B cell (primary cell): ENCODE data around the gene LRP1. TPM values are rescaled to one million over a fixed set of nuclear protein-coding genes. Genes with fewer than 3 reads are reported as not detected.

Experiments used
- ATAC-seq: fragments of 200-7000 bp; cut with Tn5 transposase; one replicate; pipeline ENCODE4 v1.10.0; 2021; ENCODE audit warnings: low read depth, mild to moderate bottlenecking, moderate number of reproducible peaks, moderate library complexity
- CTCF ChIA-PET: fragments of 350-600 bp; sonication (Branson Sonifier 250); formaldehyde crosslinking; loops from one replicate; lab custom pipeline; 2021; ENCODE audit warnings: antibody characterized with exemption, inconsistent platforms; lab: Charles Lee
- POLR2A ChIA-PET: fragments of 350-600 bp; sonication (Branson Sonifier 250); formaldehyde crosslinking; loops from one replicate; lab custom pipeline; 2021; ENCODE audit warnings: antibody characterized with exemption; lab: Charles Lee
- DNase-seq: peaks from one replicate; pipeline ENCODE4 v3.0.0; 2013
- H2AFZ ChIP-seq: 2 replicates; pipeline ENCODE4 v1.6.1; 2012; ENCODE audit warnings: mild to moderate bottlenecking, low read depth, low read length; ENCODE audit not compliant: insufficient read depth, poor library complexity, severe bottlenecking
- H3K27ac ChIP-seq, 2 donors: 1 replicate in 1 of 2; 2 replicates in 1 of 2; pipeline ENCODE4 v1.5.1; 2012 to 2013; ENCODE audit warnings: low read length in 2 of 2, mild to moderate bottlenecking in 2 of 2, moderate library complexity in 1 of 2
- H3K27me3 ChIP-seq, 4 experiments: fragments of 200-600 bp in 1 of 4; sonication (generic) in 1 of 4; replicated peaks in 1 of 4; 1 replicate in 2 of 4; 2 replicates in 2 of 4; pipeline versions ENCODE4 v1.6.1 to v1.7.0; 2013 to 2016; ENCODE audit warnings: low read length in 3 of 4, mild to moderate bottlenecking in 2 of 4, mixed read lengths in 1 of 4, moderate library complexity in 1 of 4; ENCODE audit not compliant: insufficient read depth in 4 of 4, control insufficient read depth in 3 of 4; ENCODE audit errors: control extremely low read depth in 1 of 4
- H3K36me3 ChIP-seq, 2 experiments: replicated peaks in 1 of 2; 1 replicate in 1 of 2; 2 replicates in 1 of 2; pipeline versions ENCODE4 v1.6.1 to v1.7.1; 2013; ENCODE audit warnings: low read length in 1 of 2; ENCODE audit not compliant: insufficient read depth in 2 of 2, control insufficient read depth in 1 of 2; ENCODE audit errors: control extremely low read depth in 1 of 2, extremely low read depth in 1 of 2
- H3K4me1 ChIP-seq, 2 donors: fragments of 200-600 bp in 1 of 2; sonication (generic) in 1 of 2; 1 replicate in 1 of 2; 2 replicates in 1 of 2; pipeline versions ENCODE4 v1.5.1 to v1.6.1; 2013 to 2017; ENCODE audit warnings: low read length in 2 of 2; ENCODE audit not compliant: control insufficient read depth in 2 of 2, insufficient read depth in 2 of 2
- H3K4me2 ChIP-seq: replicated peaks from 2 replicates; pipeline ENCODE3; 2012; ENCODE audit warnings: mild to moderate bottlenecking, low read depth, low read length; ENCODE audit not compliant: poor library complexity, severe bottlenecking
- H3K4me3 ChIP-seq, 5 experiments: fragments of 200-600 bp in 1 of 5; sonication (generic) in 1 of 5; 1 replicate in 3 of 5; 2 replicates in 2 of 5; pipeline versions ENCODE4 v1.5.1 to v1.7.0; 2011 to 2016; ENCODE audit warnings: low read length in 4 of 5, mild to moderate bottlenecking in 4 of 5, low read depth in 2 of 5, control low read depth in 1 of 5, moderate library complexity in 1 of 5; ENCODE audit not compliant: insufficient read depth in 1 of 5; ENCODE audit errors: control extremely low read depth in 1 of 5, extremely low read depth in 1 of 5
- H3K79me2 ChIP-seq: fragments of 200-600 bp; sonication (generic); one replicate; pipeline ENCODE4 v1.6.0; 2016; ENCODE audit warnings: low read length; ENCODE audit not compliant: control insufficient read depth, insufficient read depth
- H3K9ac ChIP-seq: fragments of 200-600 bp; sonication (generic); 2 replicates; pipeline ENCODE4 v1.6.1; 2017; ENCODE audit warnings: mild to moderate bottlenecking, low read length, moderate library complexity
- H3K9me3 ChIP-seq, 3 donors: one replicate each; pipeline versions ENCODE4 v1.6.1 to v1.7.1; 2013; ENCODE audit warnings: low read length in 2 of 3; ENCODE audit not compliant: control insufficient read depth in 2 of 3, insufficient read depth in 1 of 3; ENCODE audit errors: control extremely low read depth in 1 of 3
- H4K20me1 ChIP-seq: 2 replicates; pipeline ENCODE4 v1.6.0; 2012; ENCODE audit warnings: mild to moderate bottlenecking, low read length; ENCODE audit not compliant: insufficient read depth, control insufficient read depth, poor library complexity, severe bottlenecking
- H3K27ac Mint-ChIP-seq: one replicate; pipeline ENCODE4 v1.8.0; 2021; ENCODE audit warnings: mixed read lengths
- H3K27me3 Mint-ChIP-seq: one replicate; pipeline ENCODE4 v1.8.0; 2021; ENCODE audit warnings: mixed read lengths
- H3K4me1 Mint-ChIP-seq: one replicate; pipeline ENCODE4 v1.8.0; 2021; ENCODE audit warnings: mixed read lengths
- H3K4me3 Mint-ChIP-seq: one replicate; pipeline ENCODE4 v1.8.0; 2021; ENCODE audit warnings: mixed read lengths
- H3K9me3 Mint-ChIP-seq: one replicate; pipeline ENCODE4 v1.8.0; 2022; ENCODE audit warnings: mixed read lengths; ENCODE audit not compliant: insufficient read depth
- EZH2 ChIP-seq: IDR thresholded peaks from 2 replicates; pipeline ENCODE4 v1.6.1; 2012; ENCODE audit warnings: borderline replicate concordance, low read depth, mild to moderate bottlenecking, moderate library complexity, low read length; ENCODE audit not compliant: insufficient read depth, poor library complexity, severe bottlenecking
- WGBS: methylation state at CpG from one replicate; pipeline ENCODE4 v1.1.5; 2013; ENCODE audit warnings: missing lambda C conversion rate; ENCODE audit not compliant: insufficient coverage; 5-methylcytosine and 5-hydroxymethylcytosine counted together
- intact Hi-C: fragments of 100-400 bp; cut with micrococcal nuclease; formaldehyde crosslinking; loops from one replicate; pipeline ENCODE4 v1.10.0; 2022
- polyA plus RNA-seq: library from polyadenylated mRNA; depleted of rRNA; stranded (reverse); fragments of >200 nt; gene quantifications from 2 replicates; pipeline ENCODE4 v1.2.3, GENCODE V29; 2012
- total RNA-seq, 2 donors: library from RNA; stranded (reverse); fragments of 120-200 nt in 1 of 2; gene quantifications; 1 replicate in 1 of 2; 2 replicates in 1 of 2; pipeline versions ENCODE4 v1.2.3 to v1.2.4, GENCODE V29; 2013 to 2022
- TF ChIP-seq, protein P1 (sequence below): fragments of 200-600 bp; IDR thresholded peaks from one replicate; pipeline ENCODE4 v1.8.0; 2022; ENCODE audit warnings: antibody characterized with exemption, mild to moderate bottlenecking

Gene LRP1
- total and polyA plus RNA-seq, 2 donors (not counting 1 experiment from before 2014, with no cell fraction given), result 2.0 to 4.1 TPM

DNA sequence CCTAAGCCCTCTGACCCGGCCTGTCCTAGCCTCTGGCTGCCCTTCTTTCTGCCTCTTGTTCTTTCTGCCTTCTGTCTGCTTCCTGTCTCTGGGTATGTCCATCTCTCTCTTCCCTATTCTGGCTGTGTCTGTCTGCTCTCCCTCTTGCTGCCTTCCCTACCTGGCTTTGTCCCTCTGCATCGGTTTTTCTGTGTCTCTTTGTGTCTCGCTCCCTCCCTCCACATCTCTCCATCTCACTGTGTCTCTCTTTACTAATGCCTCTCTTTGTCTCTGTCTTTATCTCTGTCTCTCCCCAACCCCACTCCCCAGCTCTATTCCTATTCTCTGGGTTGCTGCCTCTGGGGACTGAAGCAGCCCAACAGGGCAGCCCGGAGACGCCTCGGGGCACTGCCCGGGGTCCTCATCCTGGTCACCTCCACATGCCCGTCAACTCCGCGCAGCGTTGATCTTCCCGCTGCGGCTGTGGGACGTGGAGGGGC is 111.3 kb downstream of the LRP1 start:
- POLR2A ChIA-PET, result interaction anchor here (0.7 to 11.2 kb wide), 4 partner anchors 10 to 551 kb away, joined by 3 to 110 read pairs (median 54); partner anchors contain the start of genes NXPH4, PTGES3 and SHMT2
- H3K4me1 ChIP-seq, result peaks cover 88 to 96% of the 10 kb centered on the region in 2 donors
- H4K20me1 ChIP-seq, result peaks cover 8% of the 10 kb centered on the region
- no peak for DNase-seq
- peak overlapping the region; percentile 19 to 79 (median 75) for H3K4me3 ChIP-seq
- peak overlapping the region; percentile 95 for H3K4me2 ChIP-seq
- H3K27ac Mint-ChIP-seq, result peak overlapping the region; percentile 92
- H3K79me2 ChIP-seq, result peaks cover 12% of the 10 kb centered on the region
- no peaks in the 10 kb centered on the region for H3K36me3 ChIP-seq
- CTCF ChIA-PET, result interaction anchor here (0.7 to 31.1 kb wide), 9 partner anchors 11 to 221 kb away, joined by 3 to 838 read pairs (median 5); partner anchors contain the start of genes LRP1, NXPH4, SHMT2 and STAT6
- no peak for TF ChIP-seq EZH2
- TF ChIP-seq, protein P1, sequence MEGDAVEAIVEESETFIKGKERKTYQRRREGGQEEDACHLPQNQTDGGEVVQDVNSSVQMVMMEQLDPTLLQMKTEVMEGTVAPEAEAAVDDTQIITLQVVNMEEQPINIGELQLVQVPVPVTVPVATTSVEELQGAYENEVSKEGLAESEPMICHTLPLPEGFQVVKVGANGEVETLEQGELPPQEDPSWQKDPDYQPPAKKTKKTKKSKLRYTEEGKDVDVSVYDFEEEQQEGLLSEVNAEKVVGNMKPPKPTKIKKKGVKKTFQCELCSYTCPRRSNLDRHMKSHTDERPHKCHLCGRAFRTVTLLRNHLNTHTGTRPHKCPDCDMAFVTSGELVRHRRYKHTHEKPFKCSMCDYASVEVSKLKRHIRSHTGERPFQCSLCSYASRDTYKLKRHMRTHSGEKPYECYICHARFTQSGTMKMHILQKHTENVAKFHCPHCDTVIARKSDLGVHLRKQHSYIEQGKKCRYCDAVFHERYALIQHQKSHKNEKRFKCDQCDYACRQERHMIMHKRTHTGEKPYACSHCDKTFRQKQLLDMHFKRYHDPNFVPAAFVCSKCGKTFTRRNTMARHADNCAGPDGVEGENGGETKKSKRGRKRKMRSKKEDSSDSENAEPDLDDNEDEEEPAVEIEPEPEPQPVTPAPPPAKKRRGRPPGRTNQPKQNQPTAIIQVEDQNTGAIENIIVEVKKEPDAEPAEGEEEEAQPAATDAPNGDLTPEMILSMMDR, result no peak
- peaks cover 88% of the 10 kb centered on the region for H3K4me1 Mint-ChIP-seq
- peak overlapping the region; percentile 89 for H3K4me3 Mint-ChIP-seq
- peak overlapping the region; percentile 78 for H2AFZ ChIP-seq
- no peak for ATAC-seq
- H3K27me3 ChIP-seq, result peaks cover 0 to 75% (median 32%) of the 10 kb centered on the region in 4 experiments
- no peaks in the 10 kb centered on the region for H3K9me3 Mint-ChIP-seq
- 4% methylated on average over 14 of the region's 14 CpGs for WGBS
- peaks cover 0 to 24% (median 0%) of the 10 kb centered on the region in 3 donors for H3K9me3 ChIP-seq
- H3K27me3 Mint-ChIP-seq, result peaks cover 12% of the 10 kb centered on the region
- H3K27ac ChIP-seq, result peak overlapping the region; percentile 70 to 81
- H3K9ac ChIP-seq, result peak overlapping the region; percentile 74
- intact Hi-C loops, result loop anchor here (1.0 to 10.0 kb wide), 7 partner anchors 10 to 485 kb away; partner anchors contain the start of genes GLI1, PRIM1, SHMT2 and STAT6
